H1 (cell line): ENCODE measurements around the gene LY6G6C. TPM values are rescaled to one million over a fixed set of nuclear protein-coding genes. Genes with fewer than 3 reads are reported as not detected.

Source experiments
- CTCF ChIA-PET: fragments of 300-600 bp; sonication (Branson Sonifier 250); formaldehyde crosslinking; loops from one replicate; lab custom pipeline; 2021; ENCODE audit not compliant: partially characterized antibody; lab: Charles Lee
- POLR2A ChIA-PET: fragments of 300-600 bp; sonication (Branson Sonifier 250); formaldehyde crosslinking; loops from one replicate; lab custom pipeline; 2021; ENCODE audit warnings: inconsistent platforms; ENCODE audit not compliant: partially characterized antibody; lab: Charles Lee
- DNase-seq, 2 experiments: peaks; one replicate each; pipeline versions ENCODE4 v3.0.0 to v3.0.0-alpha.2; 2010 to 2022; ENCODE audit warnings: low spot score in 2 of 2, low read depth in 1 of 2, mixed read lengths in 1 of 2
- FAIRE-seq: peaks from 2 replicates; lab custom pipeline; 2011; peaks lifted over from hg19 to GRCh38; lab: Jason Lieb, UNC
- H2AFZ ChIP-seq: 2 replicates; pipeline ENCODE4 v1.8.1; 2012; ENCODE audit warnings: low read length, inconsistent platforms
- H2AK5ac ChIP-seq: 2 replicates; pipeline ENCODE4 v1.6.1; 2013; ENCODE audit warnings: low read depth, low read length
- H2BK120ac ChIP-seq: replicated peaks from 2 replicates; pipeline ENCODE3; 2013; ENCODE audit warnings: low read depth, low read length, inconsistent platforms
- H2BK12ac ChIP-seq: 2 replicates; pipeline ENCODE4 v1.6.1; 2013; ENCODE audit warnings: low read depth, low read length
- H2BK15ac ChIP-seq: 2 replicates; pipeline ENCODE4 v1.6.1; 2013; ENCODE audit warnings: low read length
- H2BK20ac ChIP-seq: 2 replicates; pipeline ENCODE4 v1.6.1; 2013; ENCODE audit warnings: low read length
- H2BK5ac ChIP-seq: 2 replicates; pipeline ENCODE4 v1.6.1; 2013; ENCODE audit warnings: low read depth, low read length
- H3K14ac ChIP-seq: 2 replicates; pipeline ENCODE4 v1.6.1; 2013; ENCODE audit warnings: inconsistent platforms; ENCODE audit not compliant: insufficient read length
- H3K18ac ChIP-seq: 2 replicates; pipeline ENCODE4 v1.6.1; 2013; ENCODE audit warnings: low read length; ENCODE audit errors: extremely low read depth
- H3K23ac ChIP-seq: 2 replicates; pipeline ENCODE4 v1.6.1; 2013; ENCODE audit warnings: inconsistent platforms; ENCODE audit not compliant: insufficient read length
- H3K23me2 ChIP-seq: 2 replicates; pipeline ENCODE4 v1.6.1; 2013; ENCODE audit warnings: low read depth, low read length
- H3K27ac ChIP-seq: 2 replicates; pipeline ENCODE4 v1.6.1; 2011; ENCODE audit warnings: low read depth, low read length, inconsistent platforms
- H3K27me3 ChIP-seq, 4 experiments: replicated peaks in 1 of 4; 1 replicate in 1 of 4; 2 replicates in 3 of 4; pipeline versions ENCODE4 v1.6.1 to v1.8.1; 2011 to 2013; ENCODE audit warnings: low read length in 3 of 4, mild to moderate bottlenecking in 3 of 4, inconsistent platforms in 2 of 4, mixed read lengths in 2 of 4, moderate library complexity in 1 of 4; ENCODE audit not compliant: control insufficient read depth in 3 of 4, insufficient read depth in 3 of 4; ENCODE audit errors: extremely low read depth in 1 of 4
- H3K36me3 ChIP-seq, 4 experiments: 2 replicates each; pipeline versions ENCODE4 v1.6.1 to v1.8.1; 2011 to 2013; ENCODE audit warnings: mild to moderate bottlenecking in 4 of 4, low read length in 3 of 4, moderate library complexity in 2 of 4, control low read depth in 1 of 4, inconsistent platforms in 1 of 4; ENCODE audit not compliant: insufficient read depth in 4 of 4, control insufficient read depth in 2 of 4
- H3K4ac ChIP-seq: replicated peaks from 2 replicates; pipeline ENCODE3; 2013; ENCODE audit warnings: low read length, low read depth, mixed read lengths, inconsistent platforms; ENCODE audit not compliant: insufficient read length
- H3K4me1 ChIP-seq, 4 experiments: replicated peaks in 1 of 4; 1 replicate in 1 of 4; 2 replicates in 3 of 4; pipeline versions ENCODE4 v1.6.1 to v1.8.1; 2011 to 2013; ENCODE audit warnings: low read length in 3 of 4, inconsistent platforms in 2 of 4, mixed read lengths in 1 of 4; ENCODE audit not compliant: insufficient read depth in 4 of 4, control insufficient read depth in 3 of 4
- H3K4me2 ChIP-seq, 2 experiments: 2 replicates each; pipeline versions ENCODE4 v1.6.1 to v1.8.1; 2011 to 2013; ENCODE audit warnings: low read depth in 2 of 2, low read length in 2 of 2, control low read depth in 1 of 2, inconsistent platforms in 1 of 2, mild to moderate bottlenecking in 1 of 2; ENCODE audit not compliant: insufficient read depth in 1 of 2
- H3K4me3 ChIP-seq, 4 experiments: fragments of 200-600, 300-600 bp in 1 of 4; sonication (generic), shearing (Covaris generic), sonication (Bioruptor Twin) in 1 of 4; 2 replicates each; pipeline versions ENCODE4 v1.5.1 to v1.8.1; 2011 to 2016; ENCODE audit warnings: low read length in 4 of 4, low read depth in 3 of 4, control low read depth in 2 of 4, inconsistent platforms in 2 of 4, mild to moderate bottlenecking in 2 of 4, mixed read lengths in 1 of 4, moderate library complexity in 1 of 4; ENCODE audit not compliant: insufficient read depth in 2 of 4; ENCODE audit errors: extremely low read depth in 1 of 4
- H3K56ac ChIP-seq: replicated peaks from 2 replicates; pipeline ENCODE3; 2013; ENCODE audit warnings: low read depth, mild to moderate bottlenecking, mixed read lengths, low read length, inconsistent platforms; ENCODE audit not compliant: insufficient read length
- H3K79me1 ChIP-seq: 2 replicates; pipeline ENCODE4 v1.6.1; 2013; ENCODE audit warnings: low read depth, low read length, control low read depth
- H3K79me2 ChIP-seq, 2 experiments: 2 replicates each; pipeline versions ENCODE4 v1.6.1 to v1.8.1; 2012 to 2013; ENCODE audit warnings: low read length in 2 of 2, mild to moderate bottlenecking in 2 of 2, inconsistent platforms in 1 of 2; ENCODE audit not compliant: insufficient read depth in 2 of 2, control insufficient read depth in 1 of 2
- H3K9ac ChIP-seq, 4 experiments: replicated peaks in 1 of 4; 1 replicate in 1 of 4; 2 replicates in 3 of 4; pipeline versions ENCODE4 v1.6.1 to v1.8.1; 2011 to 2013; ENCODE audit warnings: low read depth in 3 of 4, low read length in 3 of 4, control low read depth in 2 of 4, mild to moderate bottlenecking in 2 of 4, moderate library complexity in 2 of 4, inconsistent platforms in 1 of 4; ENCODE audit errors: extremely low read depth in 1 of 4
- H3K9me3 ChIP-seq, 2 experiments: 2 replicates each; pipeline versions ENCODE4 v1.6.1 to v1.8.1; 2012 to 2013; ENCODE audit warnings: mild to moderate bottlenecking in 2 of 2, moderate library complexity in 2 of 2, control low read depth in 1 of 2, inconsistent platforms in 1 of 2, low read depth in 1 of 2, low read length in 1 of 2, mixed read lengths in 1 of 2; ENCODE audit not compliant: insufficient read depth in 2 of 2
- H4K20me1 ChIP-seq, 2 experiments: replicated peaks in 1 of 2; 2 replicates each; pipeline versions ENCODE3 to v1.8.1; 2011 to 2013; ENCODE audit warnings: inconsistent platforms in 2 of 2, low read length in 2 of 2, mild to moderate bottlenecking in 1 of 2; ENCODE audit not compliant: insufficient read depth in 2 of 2, control insufficient read depth in 1 of 2
- H4K5ac ChIP-seq: 2 replicates; pipeline ENCODE4 v1.6.1; 2013; ENCODE audit warnings: low read length, low read depth, mixed read lengths, inconsistent platforms; ENCODE audit not compliant: insufficient read length
- H4K8ac ChIP-seq: 2 replicates; pipeline ENCODE4 v1.8.0; 2013; ENCODE audit warnings: mild to moderate bottlenecking, moderate library complexity, low read length, inconsistent platforms; ENCODE audit not compliant: insufficient read depth; ENCODE audit errors: extremely low read depth
- H4K91ac ChIP-seq: replicated peaks from 2 replicates; pipeline ENCODE3; 2013; ENCODE audit warnings: low read length, mixed read lengths, inconsistent platforms; ENCODE audit not compliant: insufficient read length
- BACH1 ChIP-seq: IDR thresholded peaks from 2 replicates; pipeline ENCODE4 v1.6.1; 2012; ENCODE audit warnings: low read length, improper control_type of control experiment
- CREB1 ChIP-seq: IDR thresholded peaks from 2 replicates; pipeline ENCODE4 v1.6.1; 2012; ENCODE audit warnings: inconsistent platforms
- CTBP2 ChIP-seq: IDR thresholded peaks from 2 replicates; pipeline ENCODE4 v1.7.0; 2011; ENCODE audit warnings: borderline replicate concordance, mild to moderate bottlenecking, moderate library complexity, mixed read lengths, low read length; ENCODE audit not compliant: insufficient read depth, insufficient read length
- GABPA ChIP-seq: IDR thresholded peaks from 2 replicates; pipeline ENCODE4 v1.6.1; 2011; ENCODE audit warnings: mild to moderate bottlenecking, low read length, moderate library complexity, borderline replicate concordance; ENCODE audit not compliant: insufficient read depth
- KDM5A ChIP-seq: fragments of 200-600 bp; IDR thresholded peaks from 2 replicates; pipeline ENCODE4 v1.7.1; 2012; ENCODE audit warnings: mild to moderate bottlenecking, low read length, inconsistent platforms, mixed read lengths
- NRF1 ChIP-seq: IDR thresholded peaks from 2 replicates; pipeline ENCODE4 v1.6.1; 2011; ENCODE audit warnings: mild to moderate bottlenecking, low read depth, low read length, improper control_type of control experiment
- POLR2A ChIP-seq, 2 experiments: IDR thresholded peaks; 1 replicate in 1 of 2; 2 replicates in 1 of 2; pipeline ENCODE4 v1.6.1; 2011; ENCODE audit warnings: low read depth in 2 of 2, low read length in 2 of 2, mild to moderate bottlenecking in 2 of 2; ENCODE audit errors: control extremely low read depth in 1 of 2
- RBBP5 ChIP-seq: IDR thresholded peaks from 2 replicates; pipeline ENCODE4 v1.7.1; 2012; ENCODE audit warnings: low read depth, mild to moderate bottlenecking, inconsistent platforms, low read length, moderate library complexity, borderline replicate concordance
- SIN3A ChIP-seq, 2 experiments: IDR thresholded peaks in 1 of 2; conservative IDR thresholded peaks in 1 of 2; 2 replicates each; pipeline ENCODE4 v1.6.1; 2011 to 2012; ENCODE audit warnings: low read length in 2 of 2, improper control_type of control experiment in 1 of 2, low read depth in 1 of 2, mild to moderate bottlenecking in 1 of 2
- SP2 ChIP-seq: IDR thresholded peaks from 2 replicates; pipeline ENCODE4 v1.6.1; 2012; ENCODE audit warnings: mild to moderate bottlenecking, low read length, inconsistent platforms
- TEAD4 ChIP-seq: IDR thresholded peaks from 2 replicates; pipeline ENCODE4 v1.6.1; 2012; ENCODE audit warnings: low read depth, low read length, inconsistent platforms, mixed read lengths
- WGBS, 2 experiments: shearing (Covaris generic) in 1 of 2; methylation state at CpG; one replicate each; pipeline versions ENCODE4 v1.1.6 to v1.1.7; 2013 to 2015; ENCODE audit warnings: low lambda C conversion rate in 2 of 2, mixed read lengths in 2 of 2, inconsistent platforms in 1 of 2, low coverage in 1 of 2, missing lambda C conversion rate in 1 of 2; ENCODE audit not compliant: insufficient replicate concordance in 2 of 2, insufficient coverage in 1 of 2, insufficient read length in 1 of 2; ENCODE audit errors: extremely low coverage in 1 of 2, missing lambda C conversion rate in 1 of 2; 5-methylcytosine and 5-hydroxymethylcytosine counted together
- polyA plus RNA-seq, 7 experiments: library from polyadenylated mRNA; depleted of rRNA in 3 of 7; stranded (reverse) in 5 of 7; unstranded in 2 of 7; fragments of >200 nt in 5 of 7; fragments of 200-250 nt in 2 of 7; gene quantifications; 1 replicate in 5 of 7; 2 replicates in 1 of 7; 4 replicates in 1 of 7; pipeline versions ENCODE4 v1.2.1 to v1.2.3, GENCODE V29; 2011 to 2013; ENCODE audit warnings: missing spikeins in 2 of 7, mixed read lengths in 2 of 7
- total RNA-seq: library from RNA; stranded (reverse); fragmentation: NEBNext Ultra II Directional; extraction: Animal tissue kit (Norgen Biotek cat#: 25700); gene quantifications from 2 replicates; pipeline ENCODE4 v1.2.1, GENCODE V29; 2021

The LY6G6C gene
- total and polyA plus RNA-seq, 2 of the 8 experiments (the other 6 are each of a cell fraction or from before 2014, with no cell fraction given): 0.23 TPM; not detected in 1

DNA sequence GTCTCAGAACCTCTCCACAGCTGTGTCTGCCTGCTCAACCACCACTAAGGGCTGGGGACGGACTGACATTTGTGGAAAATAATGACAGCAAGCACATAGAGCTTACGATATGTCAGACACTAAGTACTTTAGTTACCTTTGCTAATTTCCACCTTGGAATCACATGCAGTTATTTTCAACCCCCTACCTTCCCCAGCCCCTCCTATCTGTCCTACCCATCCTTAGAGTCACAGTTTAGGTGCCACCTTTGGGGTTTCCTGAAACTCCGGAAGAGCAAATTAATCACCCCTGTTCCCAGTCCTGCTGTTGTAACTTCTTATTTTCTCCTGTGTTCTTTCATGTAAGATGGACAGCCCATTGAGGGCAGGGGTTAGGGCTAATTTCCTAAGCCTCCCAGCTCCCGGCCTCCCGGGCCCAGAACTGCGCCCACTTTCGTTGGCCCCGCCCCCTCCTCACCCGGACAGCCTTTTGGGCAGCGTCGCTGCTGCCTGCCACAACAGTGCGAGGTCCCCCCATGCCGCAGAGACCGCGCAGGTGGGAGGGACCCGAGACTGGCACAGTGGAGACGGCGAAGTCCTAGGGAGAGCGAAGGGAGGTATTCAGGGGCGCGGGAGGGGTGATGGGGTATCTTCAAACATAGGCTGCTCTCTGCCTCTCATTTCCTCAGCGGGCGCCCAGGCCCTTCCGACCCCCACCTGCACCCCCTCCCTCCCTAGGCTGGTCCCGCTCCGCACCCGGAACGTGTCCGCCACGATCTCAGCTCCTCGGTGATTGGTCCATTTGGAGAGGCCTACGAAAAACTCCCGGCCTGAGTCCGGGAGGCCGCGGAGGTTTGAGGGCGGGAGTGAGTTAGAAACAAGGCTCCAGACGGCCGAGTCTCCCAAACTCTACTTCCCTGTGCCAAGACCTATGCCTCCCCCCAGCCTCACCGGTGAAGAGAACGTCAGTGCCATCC is 6.4 kb upstream of the LY6G6C start:
- Histone ChIP-seq H3K4ac (no peak overlapping the region), H3K27ac (no peak overlapping the region), H3K4me3 (peak overlapping the region in 3 of 4 experiments; percentile 77 to 91 (median 89); a peak in 2 of 8 replicates), H2AK5ac (no peak overlapping the region), H3K9me3 (no peaks in the 10 kb centered on the region), H3K4me1 (peaks cover 2 to 13% (median 7%) of the 10 kb centered on the region in 4 experiments), H2AFZ (no peak overlapping the region), H2BK20ac (no peak overlapping the region), H4K20me1 (peaks cover 0 to 1% of the 10 kb centered on the region in 2 experiments), H2BK5ac (no peak overlapping the region), H3K23ac (no peak overlapping the region), H3K27me3 (no peaks in the 10 kb centered on the region), H3K9ac (no peak overlapping the region), H4K8ac (no peak overlapping the region), H3K79me1 (0 out of 2 replicates have a peak, but pooled peaks cover 3% of the 10 kb centered on the region), H3K4me2 (peak overlapping the region; percentile 31 to 90; a peak in 2 of 4 replicates), H2BK12ac (no peak overlapping the region), H4K5ac (no peak overlapping the region), H3K56ac (no peak overlapping the region), H3K79me2 (no peaks in the 10 kb centered on the region), H2BK15ac (peak overlapping the region; percentile 61; the same call in 1 of the 2 replicates), H3K18ac (no peak overlapping the region), H2BK120ac (no peak overlapping the region), H3K14ac (no peak overlapping the region), H3K36me3 (peaks cover 3 to 28% (median 23%) of the 10 kb centered on the region in 4 experiments; a peak in 7 of 8 replicates)
- FAIRE-seq (no peak), DNase-seq (no peak)
- CTCF ChIA-PET: interaction anchor here (0.5 to 8.9 kb wide), 15 partner anchors 10 to 102 kb away, joined by 3 to 89 read pairs (median 4); partner anchors contain the start of genes ABHD16A, LY6G6D and MSH5
- POLR2A ChIA-PET: interaction anchor here (0.6 to 7.2 kb wide), 6 partner anchors 10 to 99 kb away, joined by 3 to 73 read pairs (median 3); partner anchors contain the start of genes CLIC1, HSPA1B and MSH5
- no peak for TF ChIP-seq SP2
- no peak for TF ChIP-seq BACH1
- no peak for TF ChIP-seq CTBP2
- TF ChIP-seq TEAD4: no peak
- no peak for TF ChIP-seq CREB1
- no peak for TF ChIP-seq GABPA
- TF ChIP-seq NRF1: no peak
- no peak for TF ChIP-seq SIN3A (conservative IDR thresholded peaks at IDR 0.05 in 1 of 2, IDR thresholded peaks at IDR 0.05 in 1 of 2; ENCODE audit: low read depth in 1 of 2, low read length in 2 of 2)
- TF ChIP-seq RBBP5: no peak
- no peak for TF ChIP-seq POLR2A (IDR thresholded peaks at IDR 0.05; ENCODE audit: control extremely low read depth in 1 of 2, low read depth in 2 of 2, low read length in 2 of 2)
- no peak for TF ChIP-seq KDM5A
- TF ChIP-seq, all 59 proteins: peak for 0
- WGBS, 2 experiments: 86% methylated on average over 23 of the region's 41 CpGs; no CpG with 5 or more reads in 1 of the 2 experiments
- no peak overlapping the region for H4K91ac ChIP-seq
- peaks cover 2% of the 10 kb centered on the region; the same call in 1 of the 2 replicates for H3K23me2 ChIP-seq
